Testis (tissue), 2 donors: Measurements from ENCODE around the gene ZNF236.

Source experiments
- POLR2A ChIP-seq: fragments of 450-650 bp; IDR thresholded peaks from one replicate; pipeline ENCODE4 v1.6.1; 2017; ENCODE audit warnings: antibody characterized with exemption, mild to moderate bottlenecking, moderate library complexity
- TF ChIP-seq, protein P1 (sequence below), 3 experiments: fragments of 450-650 bp in 2 of 3; fragments of 200-600 bp in 1 of 3; sonication (generic) in 1 of 3; IDR thresholded peaks; one replicate each; pipeline ENCODE4 v1.5.1; 2016 to 2019; ENCODE audit warnings: antibody characterized with exemption in 3 of 3, mild to moderate bottlenecking in 2 of 3, moderate library complexity in 1 of 3

DNA sequence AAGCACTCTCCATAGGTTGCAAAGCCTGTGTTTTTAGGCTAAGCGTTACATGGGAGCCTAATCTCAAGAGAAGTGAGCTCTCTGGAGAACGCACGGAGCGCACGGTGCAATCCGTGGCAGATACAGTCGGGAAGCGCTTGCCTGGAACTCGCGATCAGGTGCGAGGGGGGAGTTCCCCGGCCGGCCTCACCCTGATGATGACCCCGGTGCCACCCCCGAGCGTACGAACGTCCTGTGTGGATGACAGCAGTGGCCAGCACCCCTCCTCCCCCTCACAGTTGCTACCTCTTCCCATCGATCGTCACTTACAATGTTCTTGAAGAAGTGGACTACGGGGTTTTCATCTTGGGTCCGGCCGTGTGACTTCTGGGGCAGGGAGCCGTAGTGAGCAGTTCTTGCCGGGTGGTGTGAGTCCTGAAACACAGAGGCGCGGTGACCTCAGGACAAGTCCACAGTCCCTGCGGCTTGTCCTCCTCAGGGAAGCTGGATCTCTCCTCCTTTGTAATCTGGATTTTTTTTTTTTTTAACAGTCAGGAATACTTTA is 167.4 kb downstream of the ZNF236 start:
- TF ChIP-seq, protein P1, sequence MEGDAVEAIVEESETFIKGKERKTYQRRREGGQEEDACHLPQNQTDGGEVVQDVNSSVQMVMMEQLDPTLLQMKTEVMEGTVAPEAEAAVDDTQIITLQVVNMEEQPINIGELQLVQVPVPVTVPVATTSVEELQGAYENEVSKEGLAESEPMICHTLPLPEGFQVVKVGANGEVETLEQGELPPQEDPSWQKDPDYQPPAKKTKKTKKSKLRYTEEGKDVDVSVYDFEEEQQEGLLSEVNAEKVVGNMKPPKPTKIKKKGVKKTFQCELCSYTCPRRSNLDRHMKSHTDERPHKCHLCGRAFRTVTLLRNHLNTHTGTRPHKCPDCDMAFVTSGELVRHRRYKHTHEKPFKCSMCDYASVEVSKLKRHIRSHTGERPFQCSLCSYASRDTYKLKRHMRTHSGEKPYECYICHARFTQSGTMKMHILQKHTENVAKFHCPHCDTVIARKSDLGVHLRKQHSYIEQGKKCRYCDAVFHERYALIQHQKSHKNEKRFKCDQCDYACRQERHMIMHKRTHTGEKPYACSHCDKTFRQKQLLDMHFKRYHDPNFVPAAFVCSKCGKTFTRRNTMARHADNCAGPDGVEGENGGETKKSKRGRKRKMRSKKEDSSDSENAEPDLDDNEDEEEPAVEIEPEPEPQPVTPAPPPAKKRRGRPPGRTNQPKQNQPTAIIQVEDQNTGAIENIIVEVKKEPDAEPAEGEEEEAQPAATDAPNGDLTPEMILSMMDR (IDR thresholded peaks at IDR 0.05): no peak
- no peak for TF ChIP-seq POLR2A
